GM18867 (cell line): ENCODE results near the gene TES.
A peak's percentile ranks its signal among the peaks of the same experiment; 100 is the strongest.

Experiments used
- ATAC-seq: cut with Tn5 transposase; IDR thresholded peaks from one replicate; pipeline ENCODE4 v1.9.1; 2021; ENCODE audit warnings: mild to moderate bottlenecking, moderate library complexity; ENCODE audit not compliant: unreplicated experiment

TES gene

GRCh38 chr7:116219288-116219687 is 8.9 kb downstream of the TES start:
- ATAC-seq, result no peak

GRCh38 chr7:116219834-116220233 is 9.5 kb downstream of the TES start:
- ATAC-seq, result no peak

GRCh38 chr7:116222501-116222900 is 12.2 kb downstream of the TES start:
- no peak for ATAC-seq

GRCh38 chr7:116223588-116223987 is 13.2 kb downstream of the TES start:
- ATAC-seq, result no peak

GRCh38 chr7:116224492-116225098 is 14.3 kb downstream of the TES start:
- peak; percentile 67 for ATAC-seq

- ATAC-seq, result no peak
Measured at GRCh38 chr7:116225860-116226259, 15.5 kb downstream of the TES start.

GRCh38 chr7:116226664-116227063 is 16.3 kb downstream of the TES start:
- no peak for ATAC-seq

GRCh38 chr7:116227678-116228239 is 17.4 kb downstream of the TES start:
- no peak for ATAC-seq

- no peak for ATAC-seq
Measured at GRCh38 chr7:116228241-116228640, 17.9 kb downstream of the TES start.

GRCh38 chr7:116229366-116229765 is 19.0 kb downstream of the TES start:
- ATAC-seq, result peak; percentile 46

- ATAC-seq, result no peak
Measured at GRCh38 chr7:116230191-116231005, 20.1 kb downstream of the TES start.

GRCh38 chr7:116231543-116231942 is 21.2 kb downstream of the TES start:
- no peak for ATAC-seq

- ATAC-seq, result no peak
Measured at GRCh38 chr7:116231949-116232348, 21.6 kb downstream of the TES start.

GRCh38 chr7:116232350-116232749 is 22.0 kb downstream of the TES start:
- ATAC-seq, result no peak

GRCh38 chr7:116232920-116233319 is 22.6 kb downstream of the TES start:
- no peak for ATAC-seq

- no peak for ATAC-seq
Measured at GRCh38 chr7:116234517-116235200, 24.3 kb downstream of the TES start.

GRCh38 chr7:116235380-116235779 is 25.0 kb downstream of the TES start:
- ATAC-seq, result no peak

GRCh38 chr7:116236020-116236630 is 25.8 kb downstream of the TES start:
- peak; percentile 69 for ATAC-seq

GRCh38 chr7:116239020-116239419 is 28.7 kb downstream of the TES start:
- no peak for ATAC-seq

GRCh38 chr7:116239434-116239833 is 29.1 kb downstream of the TES start:
- ATAC-seq, result no peak

GRCh38 chr7:116240024-116240668 is 29.8 kb downstream of the TES start:
- ATAC-seq, result no peak
